Measurements from ENCODE around the gene PEX7.

Gene PEX7

GRCh38 chr6:136816656-136817055 lies 5.7 kb upstream of the PEX7 start:
- Histone ChIP-seq H3K9me2 (replicated peaks; ENCODE audit: control insufficient read depth, low read length) (no peaks in the 10 kb centered on the region), H3K27ac (ENCODE audit: low read depth, low read length) (no peak overlapping the region), H3K36me3 (ENCODE audit: control insufficient read depth, low read length) (no peaks in the 10 kb centered on the region)

GRCh38 chr6:136820561-136820960 lies 1.8 kb upstream of the PEX7 start:
- Histone ChIP-seq H3K4me3 (ENCODE audit: low read length) (no peak overlapping the region), H3K36me3 (ENCODE audit: control insufficient read depth, low read length) (no peaks in the 10 kb centered on the region), H3K9me2 (replicated peaks; ENCODE audit: control insufficient read depth, low read length) (no peaks in the 10 kb centered on the region), H3K79me2 (ENCODE audit: control insufficient read depth, low read length) (no peaks in the 10 kb centered on the region), H3K4me2 (ENCODE audit: low read length) (no peak overlapping the region), H3K27ac (ENCODE audit: low read depth, low read length) (no peak overlapping the region), H3F3A (ENCODE audit: control insufficient read depth, insufficient read depth) (peaks cover 3% of the 10 kb centered on the region; the same call in 1 of the 2 replicates), H4K20me1 (ENCODE audit: control insufficient read depth, insufficient read depth, low read depth, low read length) (no peaks in the 10 kb centered on the region), H3K4me1 (ENCODE audit: control insufficient read depth, low read length) (peaks cover 15% of the 10 kb centered on the region), H3K27me3 (ENCODE audit: control insufficient read depth, low read length) (no peaks in the 10 kb centered on the region), H3K9me3 (ENCODE audit: control insufficient read depth, insufficient read depth, low read length) (no peaks in the 10 kb centered on the region)
- no peak for TF ChIP-seq EZH2phosphoT487 (IDR thresholded peaks at IDR 0.05; ENCODE audit: borderline replicate concordance, low read length)
- no peak for TF ChIP-seq CTCF (IDR thresholded peaks at IDR 0.05; ENCODE audit: low read depth, low read length, poor library complexity, severe bottlenecking)

More at GRCh38 chr6:136816656-136817055, 5.7 kb upstream of the PEX7 start:
- Histone ChIP-seq H3K79me2 (ENCODE audit: control insufficient read depth, low read length) (no peaks in the 10 kb centered on the region), H4K20me1 (ENCODE audit: control insufficient read depth, insufficient read depth, low read depth, low read length) (no peaks in the 10 kb centered on the region), H3K9me3 (ENCODE audit: control insufficient read depth, insufficient read depth, low read length) (no peaks in the 10 kb centered on the region), H3K4me1 (ENCODE audit: control insufficient read depth, low read length) (peaks cover 5% of the 10 kb centered on the region), H3K27me3 (ENCODE audit: control insufficient read depth, low read length) (no peaks in the 10 kb centered on the region), H3K4me2 (ENCODE audit: low read length) (no peak overlapping the region), H3F3A (ENCODE audit: control insufficient read depth, insufficient read depth) (no peaks in the 10 kb centered on the region), H3K4me3 (ENCODE audit: low read length) (no peak overlapping the region)
- TF ChIP-seq EZH2phosphoT487 (IDR thresholded peaks at IDR 0.05; ENCODE audit: borderline replicate concordance, low read length): no peak
- TF ChIP-seq CTCF (IDR thresholded peaks at IDR 0.05; ENCODE audit: low read depth, low read length, poor library complexity, severe bottlenecking): no peak

GRCh38 chr6:136822046-136822375 lies 381 bp upstream of the PEX7 start:
- peaks cover 3% of the 10 kb centered on the region; the same call in 1 of the 2 replicates for H3F3A ChIP-seq (ENCODE audit: control insufficient read depth, insufficient read depth)
- peaks cover 15% of the 10 kb centered on the region for H3K4me1 ChIP-seq (ENCODE audit: control insufficient read depth, low read length)
- H3K4me2 ChIP-seq (ENCODE audit: low read length): peak overlapping the region; percentile 93
- TF ChIP-seq CTCF (IDR thresholded peaks at IDR 0.05; ENCODE audit: low read depth, low read length, poor library complexity, severe bottlenecking) (no peak), EZH2phosphoT487 (IDR thresholded peaks at IDR 0.05; ENCODE audit: borderline replicate concordance, low read length) (no peak)
- no peaks in the 10 kb centered on the region for H3K9me3 ChIP-seq (ENCODE audit: control insufficient read depth, insufficient read depth, low read length)
- no peaks in the 10 kb centered on the region for H3K9me2 ChIP-seq (replicated peaks; ENCODE audit: control insufficient read depth, low read length)
- no peaks in the 10 kb centered on the region for H3K79me2 ChIP-seq (ENCODE audit: control insufficient read depth, low read length)
- no peaks in the 10 kb centered on the region for H4K20me1 ChIP-seq (ENCODE audit: control insufficient read depth, insufficient read depth, low read depth, low read length)
- H3K27ac ChIP-seq (ENCODE audit: low read depth, low read length): no peak overlapping the region
- peak overlapping the region; percentile 74 for H3K4me3 ChIP-seq (ENCODE audit: low read length)
- H3K27me3 ChIP-seq (ENCODE audit: control insufficient read depth, low read length): no peaks in the 10 kb centered on the region
- H3K36me3 ChIP-seq (ENCODE audit: control insufficient read depth, low read length): peaks cover 5% of the 10 kb centered on the region
